GM23338 (cell line): ENCODE measurements around the gene ZNF560. TPM values are rescaled to one million over a fixed set of nuclear protein-coding genes. Genes with fewer than 3 reads are reported as not detected.
"Not testable (repeated sequence)": the region's sequence is repeated elsewhere in the genome, so short reads cannot be mapped to it uniquely, and the experiment has no call there.

Source experiments
- ATAC-seq: fragments of 200-7000 bp; cut with Tn5 transposase; 3 replicates; pipeline ENCODE4 v1.9.1; 2020
- DNase-seq: peaks from one replicate; pipeline ENCODE4 v3.0.0-alpha.2; 2015; ENCODE audit warnings: low spot score
- H2AFZ ChIP-seq: fragments of 200-600 bp; sonication (generic); 2 replicates; pipeline ENCODE4 v1.8.0; 2016; ENCODE audit warnings: antibody characterized with exemption, mild to moderate bottlenecking, moderate library complexity
- H3F3A ChIP-seq: fragments of 200-600 bp; sonication (generic); replicated peaks from 2 replicates; pipeline ENCODE4 v1.8.0; 2017; ENCODE audit warnings: antibody characterized with exemption, mixed run types, low read depth
- H3K27ac ChIP-seq: fragments of 200-600 bp; sonication (generic); 2 replicates; pipeline ENCODE4 v1.6.1; 2016; ENCODE audit warnings: low read depth
- H3K27me3 ChIP-seq: fragments of 200-600 bp; sonication (generic); 2 replicates; pipeline ENCODE4 v1.8.0; 2016; ENCODE audit warnings: mild to moderate bottlenecking, mixed run types, moderate library complexity; ENCODE audit not compliant: insufficient read depth
- H3K36me3 ChIP-seq: fragments of 200-600 bp; sonication (generic); 2 replicates; pipeline ENCODE4 v1.8.0; 2016; ENCODE audit warnings: mild to moderate bottlenecking; ENCODE audit not compliant: insufficient read depth
- H3K4me1 ChIP-seq: fragments of 200-600 bp; sonication (generic); 2 replicates; pipeline ENCODE4 v1.8.0; 2016; ENCODE audit warnings: mild to moderate bottlenecking, moderate library complexity; ENCODE audit not compliant: insufficient read depth
- H3K4me2 ChIP-seq: fragments of 200-600 bp; sonication (generic); 2 replicates; pipeline ENCODE4 v1.7.1; 2017; ENCODE audit warnings: mixed run types
- H3K4me3 ChIP-seq: fragments of 200-600 bp; sonication (generic); 2 replicates; pipeline ENCODE4 v1.6.1; 2016; ENCODE audit warnings: mixed run types
- H3K79me2 ChIP-seq: fragments of 200-600 bp; sonication (generic); replicated peaks from 2 replicates; pipeline ENCODE4 v1.8.0; 2017; ENCODE audit warnings: mild to moderate bottlenecking; ENCODE audit not compliant: insufficient read depth
- H3K9me2 ChIP-seq: fragments of 200-600 bp; sonication (generic); 2 replicates; pipeline ENCODE4 v1.8.0; 2017; ENCODE audit not compliant: insufficient read depth
- H4K20me1 ChIP-seq: fragments of 200-600 bp; sonication (generic); replicated peaks from 2 replicates; pipeline ENCODE4 v1.8.0; 2017; ENCODE audit warnings: mild to moderate bottlenecking; ENCODE audit not compliant: insufficient read depth
- H3K27ac Mint-ChIP-seq: 2 replicates; pipeline ENCODE4 v1.8.0; 2020; ENCODE audit warnings: inconsistent platforms, mild to moderate bottlenecking, moderate library complexity, mixed read lengths
- H3K27me3 Mint-ChIP-seq: 3 replicates; pipeline ENCODE4 v1.8.0; 2022; ENCODE audit warnings: low read depth, mild to moderate bottlenecking, moderate library complexity, mixed read lengths, inconsistent platforms; ENCODE audit not compliant: insufficient read depth, poor library complexity
- H3K36me3 Mint-ChIP-seq: 3 replicates; pipeline ENCODE4 v1.8.0; 2021; ENCODE audit warnings: low read depth, mild to moderate bottlenecking, inconsistent platforms, moderate library complexity, mixed read lengths
- H3K4me1 Mint-ChIP-seq: 3 replicates; pipeline ENCODE4 v1.8.0; 2020; ENCODE audit warnings: mild to moderate bottlenecking, inconsistent platforms, mixed read lengths
- H3K4me3 Mint-ChIP-seq: 3 replicates; pipeline ENCODE4 v1.8.0; 2021; ENCODE audit warnings: moderate library complexity, mild to moderate bottlenecking, inconsistent platforms, mixed read lengths
- H3K9me3 Mint-ChIP-seq: 3 replicates; pipeline ENCODE4 v1.8.0; 2020; ENCODE audit warnings: moderate library complexity, mild to moderate bottlenecking, inconsistent platforms, mixed read lengths
- CTCF ChIP-seq, 2 experiments: fragments of 200-600 bp in 1 of 2; sonication (generic) in 1 of 2; conservative IDR thresholded peaks; 2 replicates each; pipeline versions ENCODE4 v1.5.1 to v1.6.1; 2016 to 2017; ENCODE audit warnings: antibody characterized with exemption in 2 of 2, low read depth in 2 of 2, mild to moderate bottlenecking in 2 of 2, moderate library complexity in 1 of 2
- JUNB ChIP-seq: IDR thresholded peaks from one replicate; pipeline ENCODE4 v1.6.1; 2016; ENCODE audit warnings: antibody characterized with exemption; ENCODE audit not compliant: unreplicated experiment
- POLR2AphosphoS5 ChIP-seq: IDR thresholded peaks from 2 replicates; pipeline ENCODE4 v1.6.1; 2016; ENCODE audit warnings: antibody characterized with exemption, low read depth
- ZNF114 ChIP-seq: fragments of 250-450 bp; sonication (Bioruptor Pico); IDR thresholded peaks from 2 replicates; pipeline ENCODE4 v1.5.0; 2020; ENCODE audit warnings: mild to moderate bottlenecking, moderate library complexity
- ZNF331 ChIP-seq: fragments of 250-450 bp; sonication (Bioruptor Pico); IDR thresholded peaks from 2 replicates; pipeline ENCODE4 v1.5.0; 2020; ENCODE audit warnings: low read depth, mild to moderate bottlenecking, moderate library complexity
- long read RNA-seq: library from polyadenylated mRNA; unstranded; transcript quantifications from one replicate; pipeline ENCODE4 v2.0.0, GENCODE V29; 2020; ENCODE audit not compliant: unreplicated experiment
- polyA plus RNA-seq: library from polyadenylated mRNA; unstranded; fragments of >200 nt; fragmentation: Nextera tagmentation; extraction: Ambion mirVana; gene quantifications from 2 replicates; pipeline ENCODE4 v1.2.1, GENCODE V29; 2016
- total RNA-seq: library from RNA; depleted of rRNA; stranded (reverse); fragments of >200 nt; shearing (Covaris generic); gene quantifications from 2 replicates; pipeline ENCODE4 v1.2.3, GENCODE V29; 2014; rRNA removed

The ZNF560 gene
- total RNA-seq (0.14 and 0.31 TPM in 2 replicates), polyA plus RNA-seq (not detected in 2 replicates)
- long read RNA-seq: 0 reads

- ATAC-seq: peak; percentile 74
- H3K4me2 ChIP-seq: no peak within 1 kb of the TSS
- H3K79me2 ChIP-seq: no peaks in the 10 kb centered on the region
- Mint-ChIP-seq H3K9me3 (peaks cover 94% of the 10 kb centered on the region), H3K27ac (no peak within 1 kb of the TSS), H3K36me3 (peaks cover 29% of the 10 kb centered on the region; the same call in 2 of the 3 replicates), H3K4me3 (peak within 1 kb of the TSS; percentile 53; the same call in 2 of the 3 replicates), H3K27me3 (peaks cover 3% of the 10 kb centered on the region), H3K4me1 (no peaks in the 10 kb centered on the region)
- peak within 1 kb of the TSS; percentile 81; the same call in 1 of the 2 replicates for H2AFZ ChIP-seq
- DNase-seq: peak; percentile 47
- no peaks in the 10 kb centered on the region for H3K4me1 ChIP-seq
- no peaks in the 10 kb centered on the region for H4K20me1 ChIP-seq
- H3K36me3 ChIP-seq: peaks cover 5% of the 10 kb centered on the region; the same call in 1 of the 2 replicates
- H3K27ac ChIP-seq: no peak within 1 kb of the TSS
- H3K27me3 ChIP-seq: no peaks in the 10 kb centered on the region
- peak within 1 kb of the TSS; percentile 30; the same call in 1 of the 2 replicates for H3K4me3 ChIP-seq
- H3F3A ChIP-seq: no peaks in the 10 kb centered on the region
- no peaks in the 10 kb centered on the region for H3K9me2 ChIP-seq
- TF ChIP-seq JUNB (no peak), CTCF (conservative IDR thresholded peaks at IDR 0.05; ENCODE audit: low read depth in 2 of 2) (peak in 1 of 2 experiments; percentile 32; a peak in 3 of 4 replicates), POLR2AphosphoS5 (no peak)
Observed at GRCh38 chr19:9498183-9498902, at the start of gene ZNF560. Gene ZNF560 (minus strand): TSS chr19:9498616. CDS start chr19:9475313, 23,303 bp downstream.

GRCh38 chr19:9547870-9548269 is 49.5 kb upstream of the ZNF560 start:
- Histone ChIP-seq H3K27me3 (no peaks in the 10 kb centered on the region), H3K4me2 (no peak overlapping the region), H3K27ac (no peak overlapping the region), H3K4me3 (no peak overlapping the region), H3K36me3 (no peaks in the 10 kb centered on the region; the same call in 1 of the 2 replicates), H3K79me2 (no peaks in the 10 kb centered on the region), H2AFZ (no peak overlapping the region), H3F3A (no peaks in the 10 kb centered on the region), H4K20me1 (no peaks in the 10 kb centered on the region), H3K4me1 (no peaks in the 10 kb centered on the region), H3K9me2 (no peaks in the 10 kb centered on the region)
- peaks cover 39% of the 10 kb centered on the region for H3K9me3 Mint-ChIP-seq
- H3K4me1 Mint-ChIP-seq: no peaks in the 10 kb centered on the region
- H3K27me3 Mint-ChIP-seq: peaks cover 4% of the 10 kb centered on the region
- DNase-seq (no peak), ATAC-seq (no peak)
- H3K36me3 Mint-ChIP-seq: peaks cover 8% of the 10 kb centered on the region
- no peak overlapping the region for H3K27ac Mint-ChIP-seq
- no peak for TF ChIP-seq ZNF331
- TF ChIP-seq JUNB: no peak
- no peak for TF ChIP-seq ZNF114 (CRISPR knock-in tag)
- H3K4me3 Mint-ChIP-seq: no peak overlapping the region

- H3K27ac Mint-ChIP-seq, H3F3A ChIP-seq, H3K4me1 ChIP-seq, H3K36me3 ChIP-seq, H2AFZ ChIP-seq, H3K4me2 ChIP-seq, H3K4me3 ChIP-seq, H3K27me3 ChIP-seq, H3K27me3 Mint-ChIP-seq, ATAC-seq, H3K4me1 Mint-ChIP-seq, H3K9me2 ChIP-seq, H4K20me1 ChIP-seq, H3K4me3 Mint-ChIP-seq, H3K27ac ChIP-seq, DNase-seq: not testable (repeated sequence)
- H3K79me2 ChIP-seq: peaks cover 21% of the 10 kb centered on the region
- Mint-ChIP-seq H3K36me3 (peaks cover 31% of the 10 kb centered on the region), H3K9me3 (peaks cover 25% of the 10 kb centered on the region)
Observed at GRCh38 chr19:9541281-9541680, 42.9 kb upstream of the ZNF560 start.

GRCh38 chr19:9539921-9540320 is 41.5 kb upstream of the ZNF560 start:
- H3K27me3 ChIP-seq, H3K9me2 ChIP-seq, H2AFZ ChIP-seq, H3K27me3 Mint-ChIP-seq, H3K4me1 Mint-ChIP-seq, H3F3A ChIP-seq, H3K4me1 ChIP-seq, DNase-seq, ATAC-seq, H4K20me1 ChIP-seq, H3K4me2 ChIP-seq, H3K27ac ChIP-seq, H3K4me3 ChIP-seq: not testable (repeated sequence)
- peak overlapping the region; percentile 6; the same call in 1 of the 2 replicates for H3K27ac Mint-ChIP-seq
- Histone ChIP-seq H3K36me3 (peaks cover 15% of the 10 kb centered on the region), H3K79me2 (peaks cover 26% of the 10 kb centered on the region)
- peaks cover 45% of the 10 kb centered on the region for H3K36me3 Mint-ChIP-seq
- peaks cover 37% of the 10 kb centered on the region for H3K9me3 Mint-ChIP-seq
- peak overlapping the region; percentile 100 for H3K4me3 Mint-ChIP-seq

GRCh38 chr19:9539201-9539600 is 40.8 kb upstream of the ZNF560 start:
- not testable (repeated sequence) for H3K27me3 ChIP-seq, ATAC-seq, DNase-seq, H3K4me1 ChIP-seq, H4K20me1 ChIP-seq, H3F3A ChIP-seq, H3K9me2 ChIP-seq, H3K4me1 Mint-ChIP-seq
- Mint-ChIP-seq H3K27me3 (peaks cover 11% of the 10 kb centered on the region), H3K27ac (peak overlapping the region; percentile 100), H3K4me3 (peak overlapping the region; percentile 100), H3K36me3 (peaks cover 52% of the 10 kb centered on the region), H3K9me3 (peaks cover 44% of the 10 kb centered on the region)
- Histone ChIP-seq H3K4me3 (peak overlapping the region; percentile 86), H3K4me2 (peak overlapping the region; percentile 76), H3K79me2 (peaks cover 26% of the 10 kb centered on the region), H2AFZ (peak overlapping the region; percentile 80; the same call in 1 of the 2 replicates), H3K27ac (peak overlapping the region; percentile 98), H3K36me3 (peaks cover 22% of the 10 kb centered on the region)
